HG02981 (cell line): ENCODE measurements around the gene RTN4IP1.

Experiments used
- ATAC-seq: cut with Tn5 transposase; IDR thresholded peaks from one replicate; pipeline ENCODE4 v1.9.1; 2021; ENCODE audit warnings: mild to moderate bottlenecking, moderate library complexity; ENCODE audit not compliant: unreplicated experiment

RTN4IP1 gene

GRCh38 chr6:106629103-106629858 is at the start of gene RTN4IP1, which contains the start of gene QRSL1:
TSS of gene RTN4IP1 (minus strand) at chr6:106629498. CDS start at chr6:106629021, 477 bp downstream.
TSS of gene QRSL1 (plus strand) at chr6:106629578. CDS start at chr6:106629682, 104 bp downstream.
- ATAC-seq = peak; percentile 68

GRCh38 chr6:106677282-106677681 is 48.0 kb upstream of the RTN4IP1 start:
- ATAC-seq = no peak

- ATAC-seq = no peak
Observed at GRCh38 chr6:106674541-106675229, 45.4 kb upstream of the RTN4IP1 start.

- ATAC-seq = no peak
Observed at GRCh38 chr6:106671651-106672050, 42.4 kb upstream of the RTN4IP1 start.

- ATAC-seq = no peak
Observed at GRCh38 chr6:106670236-106670635, 40.9 kb upstream of the RTN4IP1 start.

GRCh38 chr6:106667022-106667402 is 37.7 kb upstream of the RTN4IP1 start:
- ATAC-seq = peak; percentile 9

- ATAC-seq = peak; percentile 98
Observed at GRCh38 chr6:106666282-106667021, 37.2 kb upstream of the RTN4IP1 start.

GRCh38 chr6:106662458-106662857 is 33.2 kb upstream of the RTN4IP1 start:
- ATAC-seq = no peak

GRCh38 chr6:106659859-106660258 is 30.6 kb upstream of the RTN4IP1 start:
- ATAC-seq = no peak

GRCh38 chr6:106658469-106658868 is 29.2 kb upstream of the RTN4IP1 start:
- no peak for ATAC-seq

GRCh38 chr6:106648651-106649308 is 19.5 kb upstream of the RTN4IP1 start:
- peak; percentile 83 for ATAC-seq

GRCh38 chr6:106643061-106643460 is 13.8 kb upstream of the RTN4IP1 start:
- no peak for ATAC-seq

GRCh38 chr6:106642476-106642875 is 13.2 kb upstream of the RTN4IP1 start:
- no peak for ATAC-seq

- no peak for ATAC-seq
Observed at GRCh38 chr6:106639812-106640211, 10.5 kb upstream of the RTN4IP1 start.

GRCh38 chr6:106637717-106638341 is 8.5 kb upstream of the RTN4IP1 start:
- ATAC-seq = peak; percentile 54

GRCh38 chr6:106637051-106637716 is 7.9 kb upstream of the RTN4IP1 start:
- ATAC-seq = peak; percentile 24

GRCh38 chr6:106634565-106634964 is 5.3 kb upstream of the RTN4IP1 start:
- ATAC-seq = no peak

- no peak for ATAC-seq
Observed at GRCh38 chr6:106631346-106631745, 2.0 kb upstream of the RTN4IP1 start.

GRCh38 chr6:106630366-106630765 is 1.1 kb upstream of the RTN4IP1 start:
- ATAC-seq = no peak

- no peak for ATAC-seq
Observed at GRCh38 chr6:106629859-106630163, 513 bp upstream of the RTN4IP1 start.
